ENCODE results near the gene TRIM66. TPM values are rescaled to one million over a fixed set of nuclear protein-coding genes. Genes with fewer than 3 reads are reported as not detected.

Gene TRIM66
- total RNA-seq, 2 experiments from 2014 or later, result 17.8 to 22.4 TPM

DNA sequence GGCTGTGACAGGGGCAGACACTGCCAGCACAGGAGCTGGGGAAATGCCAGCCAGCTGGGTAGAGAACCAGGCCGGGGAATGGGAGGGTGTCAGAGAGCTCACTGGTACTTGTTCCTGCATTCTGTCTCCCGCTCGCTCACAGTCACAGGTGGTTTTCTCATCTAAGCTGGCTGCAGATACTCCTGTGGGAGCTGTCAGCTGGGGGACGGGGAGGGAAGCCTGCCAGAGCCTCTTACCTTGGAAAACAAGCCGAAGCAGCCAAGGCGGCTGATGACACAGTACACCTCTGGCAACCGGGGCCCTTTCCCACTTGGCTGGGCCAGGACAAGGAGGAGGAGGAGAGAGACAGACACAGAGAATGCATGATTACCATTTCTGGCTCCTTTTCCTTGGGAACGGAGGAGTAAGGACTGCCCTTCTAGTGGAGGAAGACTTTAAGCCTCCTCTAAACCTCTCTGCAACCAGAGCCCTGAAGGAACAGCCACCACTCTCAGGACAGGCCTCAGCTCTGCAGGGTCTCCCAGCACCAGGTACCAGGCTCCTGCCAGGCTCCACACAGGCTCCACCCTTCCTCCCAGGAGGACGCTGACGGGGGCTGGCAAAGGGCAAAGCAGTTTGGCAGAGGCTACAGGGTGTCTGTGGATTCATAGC is 25.2 kb upstream of the TRIM66 start:
- no peak for DNase-seq
- Mint-ChIP-seq H3K4me3 (no peak overlapping the region), H3K27me3 (no peaks in the 10 kb centered on the region), H3K27ac (no peak overlapping the region), H3K36me3 (ENCODE audit: low read depth) (no peaks in the 10 kb centered on the region), H3K4me1 (peaks cover 5% of the 10 kb centered on the region), H3K9me3 (no peaks in the 10 kb centered on the region)
- ChIA-PET POLR2A (no interaction called here), CTCF (no interaction called here)

DNA sequence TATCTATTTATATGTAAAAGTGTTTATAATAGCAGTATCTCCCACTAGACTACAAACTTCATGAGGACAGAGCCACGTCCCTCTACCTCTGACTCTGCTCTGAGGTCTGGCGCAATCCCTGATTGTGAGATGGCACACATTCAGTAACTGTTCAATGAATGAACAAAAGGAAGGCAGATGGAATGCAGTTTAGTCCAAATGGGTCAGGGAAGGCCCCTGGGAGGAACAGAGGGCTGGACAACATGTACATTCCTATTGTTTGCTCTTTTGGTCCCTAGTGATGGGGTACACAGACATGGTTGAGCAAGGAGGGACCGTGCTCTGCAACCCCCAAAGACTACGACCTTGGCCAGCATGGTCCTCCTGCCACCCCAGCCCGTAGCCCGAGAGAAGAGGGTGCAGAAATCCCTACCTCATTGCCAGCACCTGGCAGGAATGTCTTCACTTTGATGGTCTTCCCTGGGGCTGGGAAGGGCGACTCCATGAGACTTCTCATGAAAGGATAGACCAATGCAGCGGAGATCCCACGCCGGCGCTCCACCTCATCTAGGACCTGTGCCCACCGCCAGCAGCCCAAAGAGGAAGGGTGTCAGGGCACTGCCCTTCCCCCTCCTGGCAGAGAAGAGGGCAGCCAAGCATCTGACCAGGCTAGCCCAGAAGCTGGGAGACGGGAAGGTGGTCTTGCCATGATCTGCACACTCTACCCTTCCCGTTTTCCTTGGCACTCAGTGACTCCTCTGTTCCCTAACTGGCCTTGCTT is 24.4 kb upstream of the TRIM66 start:
- H3K4me1 Mint-ChIP-seq, result peaks cover 5% of the 10 kb centered on the region
- no peak overlapping the region for H3K27ac Mint-ChIP-seq
- ChIA-PET POLR2A (no interaction called here), CTCF (no interaction called here)
- no peak for DNase-seq
- H3K4me3 Mint-ChIP-seq, result no peak overlapping the region
- no peaks in the 10 kb centered on the region for H3K27me3 Mint-ChIP-seq
- H3K9me3 Mint-ChIP-seq, result no peaks in the 10 kb centered on the region
- H3K36me3 Mint-ChIP-seq (ENCODE audit: low read depth), result no peaks in the 10 kb centered on the region

DNA sequence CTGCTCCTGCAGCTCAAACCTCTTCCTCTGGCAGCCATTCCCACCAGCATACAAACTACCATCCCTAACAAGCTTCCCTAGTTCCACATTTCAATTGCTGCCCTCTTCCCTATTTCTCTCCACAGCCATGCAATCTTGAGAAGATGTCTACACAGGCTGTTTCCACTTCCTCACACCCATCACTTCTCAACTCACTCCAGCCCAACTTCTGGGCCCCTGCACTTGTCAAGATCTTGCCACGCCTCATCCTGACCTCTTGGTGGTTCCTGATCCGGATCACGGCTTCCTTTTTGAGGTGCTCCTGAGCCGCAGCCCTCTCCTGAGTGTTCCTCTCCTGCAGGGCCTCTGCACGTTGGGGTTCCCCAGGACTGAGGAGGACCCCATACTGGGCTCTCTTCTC is 22.7 kb upstream of the TRIM66 start:
- Mint-ChIP-seq H3K4me1 (peaks cover 5% of the 10 kb centered on the region), H3K27me3 (no peaks in the 10 kb centered on the region), H3K4me3 (no peak overlapping the region), H3K36me3 (ENCODE audit: low read depth) (no peaks in the 10 kb centered on the region), H3K9me3 (no peaks in the 10 kb centered on the region), H3K27ac (no peak overlapping the region)
- CTCF ChIA-PET, result no interaction called here
- DNase-seq, result no peak
- POLR2A ChIA-PET, result no interaction called here

GRCh38 chr11:8704136-8704535 is 21.7 kb upstream of the TRIM66 start:
- Mint-ChIP-seq H3K36me3 (ENCODE audit: low read depth) (no peaks in the 10 kb centered on the region), H3K27me3 (no peaks in the 10 kb centered on the region), H3K27ac (no peak overlapping the region), H3K9me3 (no peaks in the 10 kb centered on the region), H3K4me1 (peaks cover 5% of the 10 kb centered on the region), H3K4me3 (no peak overlapping the region)
- POLR2A ChIA-PET, result no interaction called here
- CTCF ChIA-PET, result interaction anchor here (0.6 kb wide), 1 partner anchor 609 kb away, joined by 3 read pairs; no protein-coding TSS in a partner anchor
- no peak for DNase-seq

- no peak for DNase-seq
- H3K27ac Mint-ChIP-seq, result no peak overlapping the region
- peaks cover 5% of the 10 kb centered on the region for H3K4me1 Mint-ChIP-seq
- H3K36me3 Mint-ChIP-seq (ENCODE audit: low read depth), result no peaks in the 10 kb centered on the region
- ChIA-PET POLR2A (no interaction called here), CTCF (no interaction called here)
- H3K9me3 Mint-ChIP-seq, result no peaks in the 10 kb centered on the region
- H3K27me3 Mint-ChIP-seq, result no peaks in the 10 kb centered on the region
- H3K4me3 Mint-ChIP-seq, result no peak overlapping the region
Measured at GRCh38 chr11:8702598-8702915, 20.1 kb upstream of the TRIM66 start.

DNA sequence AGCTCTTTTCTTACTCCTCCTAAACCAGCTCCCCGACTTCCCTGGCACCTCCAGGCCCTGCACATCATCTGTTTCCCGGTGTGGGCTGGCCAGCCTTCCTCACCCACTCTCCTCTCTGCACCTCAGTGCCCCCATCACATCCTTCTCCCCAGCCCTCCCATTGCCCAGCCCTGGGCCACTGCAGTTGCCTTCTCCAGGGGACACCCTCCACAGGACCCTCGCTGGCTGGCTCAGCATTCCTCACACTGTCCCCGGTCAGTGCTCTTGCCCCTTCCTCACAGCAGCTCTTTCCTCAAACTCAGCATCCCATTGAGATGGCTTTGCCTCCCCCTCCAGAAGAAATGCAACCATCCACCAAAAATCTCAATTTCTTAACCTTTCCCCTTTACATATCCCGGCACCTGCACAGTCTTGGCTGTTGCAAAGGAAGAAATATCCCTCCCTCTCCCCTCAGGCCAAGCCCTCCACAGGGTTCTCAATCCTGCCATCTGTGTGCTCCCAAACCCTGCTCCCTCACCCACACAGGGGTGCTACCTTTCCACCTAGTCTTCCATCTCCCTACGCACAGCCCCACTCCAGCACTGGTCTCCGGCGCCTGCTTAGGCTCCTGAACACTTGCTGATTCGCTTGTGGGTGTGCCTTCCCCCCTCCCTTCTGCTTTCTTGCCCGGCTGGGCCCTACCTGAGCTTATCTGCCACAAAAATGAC is 19.6 kb upstream of the TRIM66 start:
- H3K9me3 Mint-ChIP-seq, result no peaks in the 10 kb centered on the region
- no peak for DNase-seq
- no peak overlapping the region for H3K4me3 Mint-ChIP-seq
- ChIA-PET POLR2A (interaction anchor here (1.1 to 1.3 kb wide), 2 partner anchors 12 to 14 kb away, joined by 3 read pairs; no protein-coding TSS in a partner anchor), CTCF (no interaction called here)
- no peak overlapping the region for H3K27ac Mint-ChIP-seq
- H3K4me1 Mint-ChIP-seq, result peaks cover 5% of the 10 kb centered on the region
- H3K27me3 Mint-ChIP-seq, result no peaks in the 10 kb centered on the region
- no peaks in the 10 kb centered on the region for H3K36me3 Mint-ChIP-seq (ENCODE audit: low read depth)

DNA sequence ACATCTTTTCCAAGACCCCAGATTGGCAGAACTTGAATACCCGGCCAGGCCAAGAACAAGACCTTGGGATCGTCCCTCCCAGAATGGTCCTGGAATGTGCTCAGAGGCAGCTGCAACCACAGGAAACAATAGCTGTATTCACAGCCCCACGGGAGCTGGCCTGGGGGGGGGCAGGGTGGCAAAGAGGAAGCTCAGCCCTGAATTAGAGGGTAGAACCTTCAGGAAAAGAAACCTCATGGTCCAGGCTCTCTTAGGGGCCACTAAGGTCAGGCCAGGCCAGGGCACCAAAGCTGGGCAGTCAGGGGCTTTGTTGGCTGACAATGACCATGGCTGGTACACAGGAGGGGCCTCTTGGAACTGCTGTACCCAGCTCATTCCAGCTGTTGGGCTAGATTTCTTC is 17.4 kb upstream of the TRIM66 start:
- no peaks in the 10 kb centered on the region for H3K27me3 Mint-ChIP-seq
- ChIA-PET POLR2A (interaction anchor here (0.7 to 5.5 kb wide), 5 partner anchors 11 to 264 kb away, joined by 3 to 34 read pairs (median 3); partner anchors contain the start of genes RPL27A, TMEM9B and TRIM66), CTCF (no interaction called here)
- no peak overlapping the region for H3K4me3 Mint-ChIP-seq
- peaks cover 9% of the 10 kb centered on the region for H3K36me3 Mint-ChIP-seq (ENCODE audit: low read depth)
- no peak for DNase-seq
- no peak overlapping the region for H3K27ac Mint-ChIP-seq
- no peaks in the 10 kb centered on the region for H3K9me3 Mint-ChIP-seq
- peaks cover 4% of the 10 kb centered on the region for H3K4me1 Mint-ChIP-seq

- Mint-ChIP-seq H3K4me1 (peaks cover 10% of the 10 kb centered on the region), H3K27me3 (no peaks in the 10 kb centered on the region), H3K4me3 (no peak overlapping the region), H3K36me3 (ENCODE audit: low read depth) (peaks cover 12% of the 10 kb centered on the region), H3K9me3 (no peaks in the 10 kb centered on the region), H3K27ac (no peak overlapping the region)
- ChIA-PET CTCF (no interaction called here), POLR2A (interaction anchor here (1.3 to 5.5 kb wide), 3 partner anchors 10 to 16 kb away, joined by 3 to 34 read pairs (median 12); partner anchors contain the start of genes RPL27A and TRIM66)
- no peak for DNase-seq
Measured at GRCh38 chr11:8698917-8699441, 16.5 kb upstream of the TRIM66 start.

DNA sequence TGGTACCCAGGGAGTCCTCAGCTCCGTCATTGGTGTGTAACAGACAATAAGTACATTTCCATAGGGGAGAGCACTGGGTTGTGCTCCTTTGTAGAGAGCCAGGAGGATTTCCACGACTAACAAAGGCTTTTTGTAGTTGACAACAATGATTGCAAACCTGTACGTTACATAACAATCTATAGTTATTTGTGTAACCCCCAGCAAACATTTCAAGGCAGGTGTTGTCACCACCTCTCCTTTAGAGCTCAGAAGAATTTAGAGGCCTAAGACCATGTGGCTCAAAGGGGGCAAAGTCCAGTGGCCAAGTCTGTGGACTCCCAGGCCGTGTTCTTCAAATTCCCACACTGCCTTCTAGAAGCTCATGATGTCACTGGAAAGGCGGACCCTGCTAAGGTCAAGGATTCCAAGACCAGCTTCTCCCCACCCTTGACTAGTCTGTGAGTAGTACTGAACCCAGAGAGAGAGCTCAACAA is 15.9 kb upstream of the TRIM66 start:
- Mint-ChIP-seq H3K9me3 (no peaks in the 10 kb centered on the region), H3K27me3 (no peaks in the 10 kb centered on the region), H3K4me1 (peaks cover 14% of the 10 kb centered on the region), H3K4me3 (no peak overlapping the region), H3K27ac (no peak overlapping the region), H3K36me3 (ENCODE audit: low read depth) (peaks cover 12% of the 10 kb centered on the region)
- POLR2A ChIA-PET, result interaction anchor here (1.3 to 5.5 kb wide), 3 partner anchors 9 to 16 kb away, joined by 3 to 34 read pairs (median 12); partner anchors contain the start of genes RPL27A and TRIM66
- CTCF ChIA-PET, result no interaction called here
- no peak for DNase-seq

GRCh38 chr11:8697054-8697453 is 14.6 kb upstream of the TRIM66 start:
- H3K4me3 Mint-ChIP-seq, result no peak overlapping the region
- H3K36me3 Mint-ChIP-seq (ENCODE audit: low read depth), result peaks cover 12% of the 10 kb centered on the region
- H3K27me3 Mint-ChIP-seq, result no peaks in the 10 kb centered on the region
- DNase-seq, result no peak
- no peak overlapping the region for H3K27ac Mint-ChIP-seq
- POLR2A ChIA-PET, result interaction anchor here (5.5 kb wide), 1 partner anchor 14 kb away, joined by 34 read pairs; the partner anchor contains the start of genes RPL27A and TRIM66
- CTCF ChIA-PET, result no interaction called here
- H3K4me1 Mint-ChIP-seq, result peaks cover 18% of the 10 kb centered on the region
- H3K9me3 Mint-ChIP-seq, result no peaks in the 10 kb centered on the region

DNA sequence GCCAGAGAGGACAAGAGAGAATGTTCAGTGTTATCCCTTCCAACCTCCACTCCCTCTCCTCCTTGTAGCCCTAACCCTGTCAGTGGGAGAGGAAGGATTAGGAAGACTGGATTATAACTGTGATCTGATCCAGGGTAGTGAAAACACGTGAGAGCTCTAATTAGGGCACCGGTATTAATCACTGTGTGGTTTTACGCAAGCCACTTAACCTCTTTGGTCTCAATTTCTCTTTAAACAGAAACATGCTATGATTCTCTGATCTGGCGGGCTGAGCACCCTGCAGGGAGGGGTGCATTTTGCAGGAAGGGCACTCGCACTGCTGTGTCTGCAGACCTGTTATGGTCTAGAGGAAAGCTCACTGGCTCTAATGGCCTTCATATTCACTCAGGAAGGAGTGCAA is 11.7 kb upstream of the TRIM66 start:
- no peak overlapping the region for H3K27ac Mint-ChIP-seq
- peaks cover 22% of the 10 kb centered on the region for H3K36me3 Mint-ChIP-seq (ENCODE audit: low read depth)

DNA sequence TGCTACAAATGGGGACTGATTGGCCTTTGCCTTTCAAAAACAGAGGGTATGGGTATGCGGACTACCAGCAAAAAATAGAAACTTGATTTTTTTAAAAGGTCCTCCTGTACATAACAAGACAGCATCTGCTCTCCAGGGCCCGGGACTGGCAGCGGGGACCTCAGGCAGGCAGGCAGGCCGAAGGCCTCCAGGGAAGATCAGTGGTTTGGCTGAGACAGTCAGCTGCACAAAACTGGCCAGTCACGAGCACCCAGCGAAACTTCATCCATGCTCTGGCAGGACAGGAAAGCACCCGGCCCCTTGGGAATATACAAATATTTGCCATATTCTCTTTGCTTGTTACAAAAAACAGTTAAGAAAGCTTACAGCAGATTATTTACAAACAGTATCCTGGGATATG is 11.1 kb upstream of the TRIM66 start:
- H3K27ac Mint-ChIP-seq, result no peak overlapping the region
- H3K9me3 Mint-ChIP-seq, result no peaks in the 10 kb centered on the region
- no peak overlapping the region for H3K4me3 Mint-ChIP-seq
- H3K4me1 Mint-ChIP-seq, result peaks cover 37% of the 10 kb centered on the region
- H3K36me3 Mint-ChIP-seq (ENCODE audit: low read depth), result peaks cover 28% of the 10 kb centered on the region
- no peak for DNase-seq
- POLR2A ChIA-PET, result interaction anchor here (0.9 to 3.2 kb wide), 2 partner anchors 11 to 13 kb away, joined by 3 to 12 read pairs; partner anchors contain the start of genes RPL27A and TRIM66
- CTCF ChIA-PET, result no interaction called here
- H3K27me3 Mint-ChIP-seq, result no peaks in the 10 kb centered on the region

More for the DNA sequence above, 11.7 kb upstream of the TRIM66 start:
- Mint-ChIP-seq H3K4me3 (no peak overlapping the region), H3K27me3 (no peaks in the 10 kb centered on the region), H3K9me3 (no peaks in the 10 kb centered on the region), H3K4me1 (peaks cover 34% of the 10 kb centered on the region)
- ChIA-PET CTCF (no interaction called here), POLR2A (interaction anchor here (0.9 to 3.2 kb wide), 2 partner anchors 11 to 13 kb away, joined by 3 to 12 read pairs; partner anchors contain the start of genes RPL27A and TRIM66)
- no peak for DNase-seq
